K562 (cell line): ENCODE measurements around the gene ZNF853. TPM values are rescaled to one million over a fixed set of nuclear protein-coding genes. Genes with fewer than 3 reads are reported as not detected.

Experiments used
- CHAMP1 ChIP-seq: fragments of 450-650 bp; IDR thresholded peaks from 2 replicates; pipeline ENCODE4 v1.6.1; 2016; ENCODE audit warnings: mild to moderate bottlenecking
- CTCFL ChIP-seq: IDR thresholded peaks from 2 replicates; pipeline ENCODE4 v1.6.1; 2011; ENCODE audit warnings: borderline replicate concordance, low read depth, mild to moderate bottlenecking, moderate library complexity, low read length; ENCODE audit not compliant: insufficient read depth, poor library complexity, severe bottlenecking
- EP400 ChIP-seq: fragments of 450-650 bp; IDR thresholded peaks from 2 replicates; pipeline ENCODE4 v1.6.1; 2017; ENCODE audit warnings: antibody characterized with exemption, mild to moderate bottlenecking, moderate library complexity
- GABPB1 ChIP-seq: sonication (generic); formaldehyde crosslinking; IDR thresholded peaks from 2 replicates; pipeline ENCODE4 v1.8.0; 2022; ENCODE audit warnings: mild to moderate bottlenecking, missing genetic modification reagents
- RB1 ChIP-seq: fragments of 450-650 bp; IDR thresholded peaks from 2 replicates; pipeline ENCODE4 v1.6.1; 2017; ENCODE audit warnings: low read depth, mild to moderate bottlenecking
- RREB1 ChIP-seq: fragments of 250-450 bp; sonication (Bioruptor Pico); IDR thresholded peaks from 2 replicates; pipeline ENCODE4 v1.4.0; 2020
- ZNF407 ChIP-seq: fragments of 450-650 bp; IDR thresholded peaks from 2 replicates; pipeline ENCODE4 v1.6.1; 2016; ENCODE audit warnings: low read depth
- polyA plus RNA-seq, 8 experiments: library from polyadenylated mRNA; depleted of rRNA in 4 of 8; stranded (reverse) in 5 of 8; unstranded in 3 of 8; fragments of >200 nt; fragmentation: Nextera tagmentation in 2 of 8; fragmentation: Illumina TruSeq in 1 of 8; extraction: Ambion mirVana in 2 of 8; extraction: Trizol in 1 of 8; gene quantifications; 2 replicates each; pipeline versions ENCODE4 v1.2.1 to v1.2.3, GENCODE V29; 2011 to 2014; ENCODE audit warnings: inconsistent platforms in 1 of 8, missing spikeins in 1 of 8
- total RNA-seq, 7 experiments: library from RNA; depleted of rRNA in 6 of 7; stranded (reverse); fragments of >200 nt in 6 of 7; fragmentation: Illumina TruSeq in 2 of 7; extraction: Trizol in 2 of 7; gene quantifications; 2 replicates each; pipeline versions ENCODE4 v1.2.1 to v1.2.3, GENCODE V29; 2011 to 2021; ENCODE audit warnings: low replicate concordance in 1 of 7

ZNF853 gene
- total and polyA plus RNA-seq, 9 of the 15 experiments (the other 6 are each of a cell fraction or from before 2014, with no cell fraction given) = 0.03 TPM; not detected in 8

GRCh38 chr7:6576024-6576866 is 39.2 kb upstream of the ZNF853 start (continued):
- TF ChIP-seq RREB1 (CRISPR knock-in tag) (no peak), EP400 (no peak), RB1 (no peak), GABPB1 (peak; percentile 55; the same call in 1 of the 2 replicates), ZNF407 (no peak), CTCFL (peak; percentile 67), CHAMP1 (no peak)
